Liver (tissue), 9 donors: ENCODE data around the gene TMEM131. TPM values are rescaled to one million over a fixed set of nuclear protein-coding genes. Genes with fewer than 3 reads are reported as not detected.

Experiments used
- DNase-seq: peaks from one replicate; pipeline ENCODE4 v3.0.0-alpha.2; 2017; ENCODE audit warnings: low spot score
- H3K27ac ChIP-seq, 2 donors: one replicate each; pipeline ENCODE4 v1.7.0; 2013; ENCODE audit warnings: inconsistent platforms in 2 of 2, low read length in 2 of 2, control low read depth in 1 of 2, low read depth in 1 of 2, mild to moderate bottlenecking in 1 of 2
- H3K27me3 ChIP-seq, 4 donors: one replicate each; pipeline versions ENCODE4 v1.6.1 to v1.7.0; 2013; ENCODE audit warnings: low read length in 3 of 4, inconsistent platforms in 1 of 4, mild to moderate bottlenecking in 1 of 4, moderate library complexity in 1 of 4; ENCODE audit not compliant: control insufficient read depth in 4 of 4, insufficient read depth in 4 of 4
- H3K36me3 ChIP-seq, 4 donors: one replicate each; pipeline versions ENCODE4 v1.6.1 to v1.7.0; 2013; ENCODE audit warnings: low read length in 3 of 4, mild to moderate bottlenecking in 3 of 4, low read depth in 1 of 4, moderate library complexity in 1 of 4; ENCODE audit not compliant: control insufficient read depth in 4 of 4, insufficient read depth in 3 of 4
- H3K4me1 ChIP-seq, 4 donors: one replicate each; pipeline versions ENCODE4 v1.6.1 to v1.7.0; 2013; ENCODE audit warnings: low read length in 3 of 4, mild to moderate bottlenecking in 3 of 4, moderate library complexity in 1 of 4; ENCODE audit not compliant: control insufficient read depth in 4 of 4, insufficient read depth in 4 of 4
- H3K4me3 ChIP-seq, 3 donors: one replicate each; pipeline versions ENCODE4 v1.6.1 to v1.7.0; 2013; ENCODE audit warnings: low read length in 3 of 3, control low read depth in 1 of 3, low read depth in 1 of 3, mild to moderate bottlenecking in 1 of 3
- H3K9ac ChIP-seq, 2 donors: one replicate each; pipeline ENCODE4 v1.7.0; 2013; ENCODE audit warnings: low read length in 2 of 2, mild to moderate bottlenecking in 2 of 2, moderate library complexity in 2 of 2, control low read depth in 1 of 2, low read depth in 1 of 2
- H3K9me3 ChIP-seq, 4 donors: one replicate each; pipeline versions ENCODE4 v1.6.1 to v1.7.0; 2013; ENCODE audit warnings: low read length in 3 of 4; ENCODE audit not compliant: control insufficient read depth in 4 of 4
- ATF3 ChIP-seq: IDR thresholded peaks from 2 replicates; pipeline ENCODE4 v1.6.1; 2016; ENCODE audit warnings: antibody characterized with exemption
- EGR1 ChIP-seq, 2 donors: IDR thresholded peaks; 2 replicates each; pipeline ENCODE4 v1.6.1; 2016 to 2018; ENCODE audit warnings: antibody characterized with exemption in 2 of 2, low read depth in 2 of 2
- FOXA1 ChIP-seq: IDR thresholded peaks from 2 replicates; pipeline ENCODE4 v1.6.1; 2016; ENCODE audit warnings: antibody characterized with exemption
- FOXA2 ChIP-seq: IDR thresholded peaks from 2 replicates; pipeline ENCODE4 v1.6.1; 2016; ENCODE audit warnings: antibody characterized with exemption
- GABPA ChIP-seq, 2 donors: IDR thresholded peaks in 1 of 2; conservative IDR thresholded peaks in 1 of 2; 2 replicates each; pipeline ENCODE4 v1.6.1; 2016; ENCODE audit warnings: antibody characterized with exemption in 2 of 2, mild to moderate bottlenecking in 1 of 2, moderate library complexity in 1 of 2
- HNF4A ChIP-seq, 2 donors: conservative IDR thresholded peaks; 2 replicates each; pipeline ENCODE4 v1.6.1; 2016; ENCODE audit warnings: antibody characterized with exemption in 2 of 2, mild to moderate bottlenecking in 2 of 2
- HNF4G ChIP-seq: IDR thresholded peaks from 2 replicates; pipeline ENCODE4 v1.6.1; 2016; ENCODE audit warnings: antibody characterized with exemption
- JUND ChIP-seq, 2 donors: IDR thresholded peaks; 2 replicates each; pipeline ENCODE4 v1.6.1; 2016; ENCODE audit warnings: antibody characterized with exemption in 2 of 2
- NR2F2 ChIP-seq: IDR thresholded peaks from 2 replicates; pipeline ENCODE4 v1.6.1; 2016; ENCODE audit warnings: antibody characterized with exemption
- RAD21 ChIP-seq, 2 donors: IDR thresholded peaks; 2 replicates each; pipeline ENCODE4 v1.6.1; 2016; ENCODE audit warnings: antibody characterized with exemption in 2 of 2, mild to moderate bottlenecking in 2 of 2
- REST ChIP-seq: IDR thresholded peaks from 2 replicates; pipeline ENCODE4 v1.6.1; 2016; ENCODE audit warnings: antibody characterized with exemption, mild to moderate bottlenecking
- RXRA ChIP-seq, 2 donors: IDR thresholded peaks; 2 replicates each; pipeline ENCODE4 v1.6.1; 2017 to 2018; ENCODE audit warnings: antibody characterized with exemption in 2 of 2, mild to moderate bottlenecking in 1 of 2
- SP1 ChIP-seq: IDR thresholded peaks from 2 replicates; pipeline ENCODE4 v1.6.1; 2018; ENCODE audit warnings: antibody characterized with exemption, mild to moderate bottlenecking
- TAF1 ChIP-seq: conservative IDR thresholded peaks from 2 replicates; pipeline ENCODE4 v1.6.1; 2016; ENCODE audit warnings: antibody characterized with exemption, mild to moderate bottlenecking
- YY1 ChIP-seq: IDR thresholded peaks from 2 replicates; pipeline ENCODE4 v1.6.1; 2016; ENCODE audit warnings: antibody characterized with exemption, mild to moderate bottlenecking
- ZBTB33 ChIP-seq: IDR thresholded peaks from 2 replicates; pipeline ENCODE4 v1.6.1; 2016; ENCODE audit warnings: antibody characterized with exemption
- WGBS: extraction: QIAGEN DNeasy Blood & Tissue Kit; methylation state at CpG from one replicate; pipeline ENCODE4 v1.1.7; 2013; 5-methylcytosine and 5-hydroxymethylcytosine counted together
- polyA plus RNA-seq, 2 donors: library from polyadenylated mRNA; stranded (reverse) in 1 of 2; unstranded in 1 of 2; fragments of 200-250 nt in 1 of 2; fragments of >200 nt in 1 of 2; fragmentation: Nextera tagmentation in 1 of 2; extraction: Ambion mirVana in 1 of 2; gene quantifications; one replicate each; pipeline versions ENCODE4 v1.2.1 to v1.2.3, GENCODE V29; 2013 to 2015
- total RNA-seq, 2 donors: library from RNA; depleted of rRNA; stranded (reverse); fragments of >200 nt; gene quantifications; one replicate each; pipeline ENCODE4 v1.2.3, GENCODE V29; 2014
- donor health status: healthy.
- donor health status: healthy.
- donor health status: healthy.
- donor health status: healthy.
- donor health status: healthy.

Gene TMEM131
- total and polyA plus RNA-seq, 4 donors, result 6.1 to 22.8 (median 11.2) TPM

GRCh38 chr2:97889156-97889555, 106.6 kb downstream of the TMEM131 start:
- Histone ChIP-seq H3K4me1 (no peaks in the 10 kb centered on the region), H3K27me3 (no peaks in the 10 kb centered on the region), H3K9ac (no peak overlapping the region), H3K36me3 (peaks cover 7 to 22% (median 14%) of the 10 kb centered on the region in 4 donors), H3K4me3 (no peak overlapping the region), H3K9me3 (peaks cover 0 to 2% (median 2%) of the 10 kb centered on the region in 4 donors), H3K27ac (no peak overlapping the region)
- TF ChIP-seq SP1, result no peak
- TF ChIP-seq REST, result no peak
- TF ChIP-seq RXRA (IDR thresholded peaks at IDR 0.05), result no peak
- TF ChIP-seq YY1, result no peak
- no peak for TF ChIP-seq RAD21 (IDR thresholded peaks at IDR 0.05)
- WGBS, result 85% methylated on average over 2 of the region's 2 CpGs
- DNase-seq, result no peak

- H3K4me1 ChIP-seq, result no peaks in the 10 kb centered on the region
- no peak overlapping the region for H3K9ac ChIP-seq
- H3K27me3 ChIP-seq, result no peaks in the 10 kb centered on the region
- DNase-seq, result no peak
- H3K4me3 ChIP-seq, result peak overlapping the region in 1 of 3 donors; percentile 1
- no peak overlapping the region for H3K27ac ChIP-seq
- H3K36me3 ChIP-seq, result peaks cover 7 to 22% (median 14%) of the 10 kb centered on the region in 4 donors
- H3K9me3 ChIP-seq, result peaks cover 0 to 2% (median 2%) of the 10 kb centered on the region in 4 donors
- TF ChIP-seq HNF4A (conservative IDR thresholded peaks at IDR 0.05), result no peak
- no peak for TF ChIP-seq SP1
- TF ChIP-seq RXRA (IDR thresholded peaks at IDR 0.05), result no peak
- no peak for TF ChIP-seq ATF3
- no peak for TF ChIP-seq NR2F2
- TF ChIP-seq EGR1 (IDR thresholded peaks at IDR 0.05; ENCODE audit: low read depth in 2 of 2), result no peak
- TF ChIP-seq FOXA2, result no peak
- no peak for TF ChIP-seq FOXA1
- TF ChIP-seq TAF1, result no peak
- no peak for TF ChIP-seq GABPA (IDR thresholded peaks at IDR 0.05 in 1 of 2, conservative IDR thresholded peaks at IDR 0.05 in 1 of 2)
- TF ChIP-seq HNF4G, result no peak
Observed at GRCh38 chr2:97885841-97886240, 109.9 kb downstream of the TMEM131 start.

- peaks cover 0 to 1% (median 0%) of the 10 kb centered on the region in 4 donors for H3K9me3 ChIP-seq
- H3K27ac ChIP-seq, result no peak overlapping the region
- 77% methylated on average over 2 of the region's 2 CpGs for WGBS
- DNase-seq, result no peak
- no peaks in the 10 kb centered on the region for H3K4me1 ChIP-seq
- no peak overlapping the region for H3K4me3 ChIP-seq
- H3K27me3 ChIP-seq, result no peaks in the 10 kb centered on the region
- H3K36me3 ChIP-seq, result peaks cover 0 to 2% (median under 1%) of the 10 kb centered on the region in 4 donors
- H3K9ac ChIP-seq, result no peak overlapping the region
- TF ChIP-seq ZBTB33 (no peak), GABPA (IDR thresholded peaks at IDR 0.05 in 1 of 2, conservative IDR thresholded peaks at IDR 0.05 in 1 of 2) (no peak), RXRA (IDR thresholded peaks at IDR 0.05) (no peak), HNF4G (no peak), FOXA2 (no peak), TAF1 (no peak), SP1 (no peak), HNF4A (conservative IDR thresholded peaks at IDR 0.05) (no peak), NR2F2 (no peak), EGR1 (IDR thresholded peaks at IDR 0.05; ENCODE audit: low read depth in 2 of 2) (no peak), RAD21 (IDR thresholded peaks at IDR 0.05) (no peak), REST (no peak), YY1 (no peak), ATF3 (no peak), FOXA1 (no peak), JUND (IDR thresholded peaks at IDR 0.05) (no peak)
Observed at GRCh38 chr2:97880334-97880733, 115.4 kb downstream of the TMEM131 start.
